Activated T-cell treated with anti-CD3 and anti-CD28 coated beads, Interleukin-2, amount 50 U/mL, for 48 hours (primary cell): Measurements from ENCODE around the gene BEND5.

Experiments used
- DNase-seq, 2 experiments: peaks; one replicate each; pipeline ENCODE4 v3.0.0-alpha.2; 2020

Gene BEND5

GRCh38 chr1:48761411-48761810, 15.3 kb downstream of the BEND5 start:
- no peak for DNase-seq

GRCh38 chr1:48760857-48761256, 15.8 kb downstream of the BEND5 start:
- DNase-seq, result no peak

- DNase-seq, result no peak
Observed at GRCh38 chr1:48758976-48759375, 17.7 kb downstream of the BEND5 start.

GRCh38 chr1:48757363-48757762, 19.3 kb downstream of the BEND5 start:
- DNase-seq, result no peak

GRCh38 chr1:48756683-48757316, 19.9 kb downstream of the BEND5 start:
- no peak for DNase-seq

- no peak for DNase-seq
Observed at GRCh38 chr1:48753293-48753692, 23.4 kb downstream of the BEND5 start.

- DNase-seq, result no peak
Observed at GRCh38 chr1:48750109-48750508, 26.6 kb downstream of the BEND5 start.

GRCh38 chr1:48749068-48749467, 27.6 kb downstream of the BEND5 start:
- DNase-seq, result no peak

GRCh38 chr1:48746906-48747305, 29.8 kb downstream of the BEND5 start:
- DNase-seq, result no peak

- DNase-seq, result no peak
Observed at GRCh38 chr1:48744032-48744431, 32.7 kb downstream of the BEND5 start.

GRCh38 chr1:48743480-48743879, 33.2 kb downstream of the BEND5 start:
- no peak for DNase-seq

GRCh38 chr1:48741380-48741779, 35.3 kb downstream of the BEND5 start:
- no peak for DNase-seq

GRCh38 chr1:48740621-48741020, 36.1 kb downstream of the BEND5 start:
- no peak for DNase-seq

GRCh38 chr1:48739091-48739490, 37.6 kb downstream of the BEND5 start:
- DNase-seq, result no peak

- no peak for DNase-seq
Observed at GRCh38 chr1:48738356-48738755, 38.3 kb downstream of the BEND5 start.

GRCh38 chr1:48735796-48736195, 40.9 kb downstream of the BEND5 start:
- no peak for DNase-seq

- no peak for DNase-seq
Observed at GRCh38 chr1:48730164-48730910, 46.4 kb downstream of the BEND5 start.

GRCh38 chr1:48728584-48728983, 48.1 kb downstream of the BEND5 start:
- no peak for DNase-seq

GRCh38 chr1:48726557-48727215, 50.0 kb downstream of the BEND5 start:
- DNase-seq, result no peak

- DNase-seq, result no peak
Observed at GRCh38 chr1:48726139-48726538, 50.6 kb downstream of the BEND5 start.

- DNase-seq, result no peak
Observed at GRCh38 chr1:48725341-48726046, 51.2 kb downstream of the BEND5 start.

GRCh38 chr1:48720929-48721328, 55.8 kb downstream of the BEND5 start:
- DNase-seq, result no peak

GRCh38 chr1:48718705-48719104, 58.0 kb downstream of the BEND5 start:
- DNase-seq, result no peak
